ENCODE data around the gene SMIM32. TPM values are rescaled to one million over a fixed set of nuclear protein-coding genes. Genes with fewer than 3 reads are reported as not detected.

The SMIM32 gene
- total and polyA plus RNA-seq, 2 donors (not counting 3 experiments of a cell fraction or from before 2014, with no cell fraction given): not detected

DNA sequence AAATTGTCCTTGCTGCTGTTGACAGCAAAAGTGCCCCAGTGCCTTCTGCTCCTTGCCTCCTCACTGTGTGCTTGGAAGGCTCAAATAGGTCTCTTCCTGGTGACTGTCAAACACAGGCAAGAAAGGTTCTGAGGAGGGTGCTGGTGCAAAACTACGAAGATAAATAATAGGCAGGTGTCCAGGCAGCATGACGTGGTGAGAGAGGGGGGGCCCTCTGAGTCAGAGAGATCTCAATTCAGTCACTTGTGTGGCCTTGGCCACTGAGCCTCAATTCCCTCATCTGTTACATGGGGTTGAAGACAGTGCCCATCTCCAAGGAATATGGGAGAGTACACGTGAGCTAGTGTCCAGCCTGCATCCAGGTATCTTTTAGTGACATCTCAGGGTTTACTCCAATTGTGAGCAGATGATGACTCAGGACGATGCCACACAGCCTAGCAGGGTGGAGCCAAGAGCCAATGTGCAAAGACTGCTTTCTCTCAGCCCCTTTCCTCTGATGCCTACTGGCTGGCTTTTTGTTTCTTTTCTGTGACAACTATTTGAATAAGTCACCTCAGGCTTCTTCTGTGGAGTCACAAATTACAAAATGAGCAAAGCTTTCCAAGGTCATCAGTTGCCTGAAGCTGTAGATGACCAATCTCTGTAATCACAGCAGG lies 29.7 kb upstream of the SMIM32 start:
- BruUV-seq (replicated peaks): no TSS peak
- H3K79me2 ChIP-seq (ENCODE audit: control insufficient read depth, insufficient read depth, low read length): no peaks in the 10 kb centered on the region

DNA sequence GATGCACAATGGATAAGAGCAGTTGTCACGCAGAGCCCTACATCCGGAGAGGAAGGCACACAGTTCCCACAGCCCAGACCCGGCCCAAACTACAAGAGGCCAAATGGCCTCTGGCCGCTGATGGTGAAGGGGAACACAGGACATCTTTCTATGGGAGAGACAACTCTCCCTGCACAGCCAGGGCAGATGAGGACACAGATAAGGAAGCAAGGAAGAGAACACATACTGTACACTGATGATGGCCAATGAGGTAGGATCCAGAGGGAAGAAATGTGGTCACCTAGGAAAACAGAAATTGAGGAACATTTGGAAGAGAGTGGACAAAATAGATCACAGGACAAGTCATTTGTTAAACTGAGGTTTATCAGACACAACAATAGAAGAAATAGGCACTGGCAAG lies 28.4 kb upstream of the SMIM32 start:
- Histone ChIP-seq H3K27me3 (ENCODE audit: control insufficient read depth in 2 of 2, insufficient read depth in 2 of 2, low read length in 2 of 2) (peaks cover 0 to 6% of the 10 kb centered on the region in 2 experiments), H3K79me2 (ENCODE audit: control insufficient read depth, insufficient read depth, low read length) (no peaks in the 10 kb centered on the region), H3K36me3 (ENCODE audit: control insufficient read depth in 2 of 2, extremely low read depth in 1 of 2, insufficient read depth in 2 of 2, low read length in 2 of 2) (no peaks in the 10 kb centered on the region), H3K4me1 (ENCODE audit: control insufficient read depth, extremely low read depth, insufficient read depth, low read length) (no peaks in the 10 kb centered on the region), H3K9ac (replicated peaks; ENCODE audit: extremely low read depth, insufficient read depth, low read length) (no peak overlapping the region), H3K4me2 (ENCODE audit: insufficient read depth, low read length) (no peak overlapping the region), H3K4me3 (replicated peaks in 1 of 3; ENCODE audit: insufficient read depth in 1 of 3, low read depth in 1 of 3, low read length in 3 of 3) (no peak overlapping the region), H2AFZ (ENCODE audit: low read depth, low read length) (no peak overlapping the region), H3K9me1 (replicated peaks; ENCODE audit: control insufficient read depth, extremely low read depth, insufficient read depth, low read length) (no peaks in the 10 kb centered on the region), H3K9me3 (replicated peaks; ENCODE audit: control insufficient read depth, insufficient read depth, low read length) (no peaks in the 10 kb centered on the region), H3K27ac (ENCODE audit: insufficient read depth, low read depth, low read length) (no peak overlapping the region), H4K20me1 (replicated peaks; ENCODE audit: control insufficient read depth, extremely low read depth, insufficient read depth, low read length) (no peaks in the 10 kb centered on the region)
- dilution Hi-C loops (cut with MboI; ENCODE audit: extremely low pct_ligation_motif_present, low sequenced_read_pairs): no loop called here
- DNase-seq (ENCODE audit: low read depth, low spot score) (no peak), FAIRE-seq (no peak)
- TF ChIP-seq GATA2 (IDR thresholded peaks at IDR 0.05; ENCODE audit: insufficient read depth, insufficient read length, low read depth, low read length) (no peak), POLR2A (IDR thresholded peaks at IDR 0.05; ENCODE audit: low read depth, low read length) (no peak), FOS (IDR thresholded peaks at IDR 0.05; ENCODE audit: borderline replicate concordance, insufficient read depth, low read length) (no peak), EZH2 (IDR thresholded peaks at IDR 0.05; ENCODE audit: borderline replicate concordance, low read depth, low read length, severe bottlenecking) (no peak), POLR2AphosphoS5 (IDR thresholded peaks at IDR 0.05; ENCODE audit: insufficient read depth, low read depth, low read length) (no peak)
- TF ChIP-seq, protein P1, sequence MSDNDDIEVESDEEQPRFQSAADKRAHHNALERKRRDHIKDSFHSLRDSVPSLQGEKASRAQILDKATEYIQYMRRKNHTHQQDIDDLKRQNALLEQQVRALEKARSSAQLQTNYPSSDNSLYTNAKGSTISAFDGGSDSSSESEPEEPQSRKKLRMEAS (IDR thresholded peaks at IDR 0.05; ENCODE audit: insufficient read depth, insufficient read length): no peak
- CTCF ChIA-PET: no interaction called here
- intact Hi-C loops (cut with micrococcal nuclease): no loop called here
- BruUV-seq (replicated peaks): no TSS peak
- POLR2A ChIA-PET: no interaction called here

More for the DNA sequence above, 29.7 kb upstream of the SMIM32 start:
- POLR2A ChIA-PET: no interaction called here
- Histone ChIP-seq H3K27me3 (ENCODE audit: control insufficient read depth in 2 of 2, insufficient read depth in 2 of 2, low read length in 2 of 2) (peaks cover 0 to 6% of the 10 kb centered on the region in 2 experiments), H3K4me2 (ENCODE audit: insufficient read depth, low read length) (no peak overlapping the region), H2AFZ (ENCODE audit: low read depth, low read length) (no peak overlapping the region), H3K4me3 (replicated peaks in 1 of 3; ENCODE audit: insufficient read depth in 1 of 3, low read depth in 1 of 3, low read length in 3 of 3) (no peak overlapping the region), H4K20me1 (replicated peaks; ENCODE audit: control insufficient read depth, extremely low read depth, insufficient read depth, low read length) (no peaks in the 10 kb centered on the region), H3K27ac (ENCODE audit: insufficient read depth, low read depth, low read length) (no peak overlapping the region), H3K36me3 (ENCODE audit: control insufficient read depth in 2 of 2, extremely low read depth in 1 of 2, insufficient read depth in 2 of 2, low read length in 2 of 2) (no peaks in the 10 kb centered on the region), H3K9me1 (replicated peaks; ENCODE audit: control insufficient read depth, extremely low read depth, insufficient read depth, low read length) (no peaks in the 10 kb centered on the region), H3K4me1 (ENCODE audit: control insufficient read depth, extremely low read depth, insufficient read depth, low read length) (no peaks in the 10 kb centered on the region), H3K9ac (replicated peaks; ENCODE audit: extremely low read depth, insufficient read depth, low read length) (no peak overlapping the region), H3K9me3 (replicated peaks; ENCODE audit: control insufficient read depth, insufficient read depth, low read length) (no peaks in the 10 kb centered on the region)
- TF ChIP-seq, protein P2, sequence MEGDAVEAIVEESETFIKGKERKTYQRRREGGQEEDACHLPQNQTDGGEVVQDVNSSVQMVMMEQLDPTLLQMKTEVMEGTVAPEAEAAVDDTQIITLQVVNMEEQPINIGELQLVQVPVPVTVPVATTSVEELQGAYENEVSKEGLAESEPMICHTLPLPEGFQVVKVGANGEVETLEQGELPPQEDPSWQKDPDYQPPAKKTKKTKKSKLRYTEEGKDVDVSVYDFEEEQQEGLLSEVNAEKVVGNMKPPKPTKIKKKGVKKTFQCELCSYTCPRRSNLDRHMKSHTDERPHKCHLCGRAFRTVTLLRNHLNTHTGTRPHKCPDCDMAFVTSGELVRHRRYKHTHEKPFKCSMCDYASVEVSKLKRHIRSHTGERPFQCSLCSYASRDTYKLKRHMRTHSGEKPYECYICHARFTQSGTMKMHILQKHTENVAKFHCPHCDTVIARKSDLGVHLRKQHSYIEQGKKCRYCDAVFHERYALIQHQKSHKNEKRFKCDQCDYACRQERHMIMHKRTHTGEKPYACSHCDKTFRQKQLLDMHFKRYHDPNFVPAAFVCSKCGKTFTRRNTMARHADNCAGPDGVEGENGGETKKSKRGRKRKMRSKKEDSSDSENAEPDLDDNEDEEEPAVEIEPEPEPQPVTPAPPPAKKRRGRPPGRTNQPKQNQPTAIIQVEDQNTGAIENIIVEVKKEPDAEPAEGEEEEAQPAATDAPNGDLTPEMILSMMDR (IDR thresholded peaks at IDR 0.05; ENCODE audit: extremely low read depth in 1 of 2, insufficient read depth in 1 of 2, low read depth in 1 of 2, low read length in 2 of 2): no peak
- TF ChIP-seq EZH2 (IDR thresholded peaks at IDR 0.05; ENCODE audit: borderline replicate concordance, low read depth, low read length, severe bottlenecking): no peak
- TF ChIP-seq POLR2AphosphoS5 (IDR thresholded peaks at IDR 0.05; ENCODE audit: insufficient read depth, low read depth, low read length): no peak
- FAIRE-seq (no peak), DNase-seq (ENCODE audit: low read depth, low spot score) (no peak)
- intact Hi-C loops (cut with micrococcal nuclease) (no loop called here), dilution Hi-C loops (cut with MboI; ENCODE audit: extremely low pct_ligation_motif_present, low sequenced_read_pairs) (no loop called here)
- CTCF ChIA-PET: interaction anchor here (1.1 kb wide), 1 partner anchor 11 kb away, joined by 3 read pairs; no protein-coding TSS in a partner anchor

All from endothelial cell of umbilical vein (primary cell).